Activated naive CD4-positive, alpha-beta T cell treated with anti-CD3 and anti-CD28 coated beads, Interleukin-2, amount 10 ng/mL, durations not matched to agents 5 hours and 36 hours (primary cell): ENCODE data around the gene HSD17B7. TPM values are rescaled to one million over a fixed set of nuclear protein-coding genes. Genes with fewer than 3 reads are reported as not detected.

Experiments
- total RNA-seq, 2 experiments: library from RNA; stranded (reverse); gene quantifications; one replicate each; pipeline ENCODE4 v1.2.3, GENCODE V29; 2021

The HSD17B7 gene
- total RNA-seq: 10 to 100 TPM; 26.7 to 27.5 TPM

GRCh38 chr1:162790303-162790984, at the start of gene HSD17B7:
Gene HSD17B7, plus strand, starts transcription at chr1:162790702. Its CDS starts 99 bp downstream, at chr1:162790801.

GRCh38 chr1:162861101-162861500, 70.6 kb downstream of the HSD17B7 start, which contains the start of gene CCDC190:
Gene CCDC190, minus strand, starts transcription at chr1:162861175. Its CDS starts 1,529 bp downstream, at chr1:162859646.

Other genes starting within 250 kb of the HSD17B7 start
- gene UAP1, start 229.0 kb upstream of the HSD17B7 start, total RNA-seq: 10 to 100 TPM; 14.8 to 16.3 TPM
- under 1 TPM; 0.08 to 0.24 TPM for gene DDR2, start 158.2 kb upstream of the HSD17B7 start, total RNA-seq
- not detected for gene CCDC190, start 70.5 kb downstream of the HSD17B7 start, total RNA-seq